IMR-90 (cell line): ENCODE data around the gene PCNX2.

ENCODE experiments used
- BHLHE40 ChIP-seq: fragments of 150-350 bp; IDR thresholded peaks from 2 replicates; pipeline ENCODE4 v1.6.1; 2016; ENCODE audit warnings: mild to moderate bottlenecking, low read depth, low read length
- CEBPB ChIP-seq: IDR thresholded peaks from 2 replicates; pipeline ENCODE4 v1.6.1; 2012; ENCODE audit warnings: low read depth, low read length, improper control_type of control experiment
- CHD1 ChIP-seq: IDR thresholded peaks from 2 replicates; pipeline ENCODE4 v1.6.1; 2012; ENCODE audit warnings: low read depth, low read length, improper control_type of control experiment
- FOS ChIP-seq: fragments of 150-350 bp; IDR thresholded peaks from 2 replicates; pipeline ENCODE4 v1.6.1; 2016; ENCODE audit warnings: low read depth, low read length
- NFE2L2 ChIP-seq: fragments of 150-350 bp; IDR thresholded peaks from 2 replicates; pipeline ENCODE4 v1.6.1; 2016; ENCODE audit warnings: low read depth, mild to moderate bottlenecking, low read length
- POLR2A ChIP-seq: IDR thresholded peaks from 2 replicates; pipeline ENCODE4 v1.6.1; 2012; ENCODE audit warnings: mild to moderate bottlenecking, low read depth, low read length
- RAD21 ChIP-seq: IDR thresholded peaks from 2 replicates; pipeline ENCODE4 v1.6.1; 2012; ENCODE audit warnings: low read length, improper control_type of control experiment
- RFX5 ChIP-seq: IDR thresholded peaks from 2 replicates; pipeline ENCODE4 v1.8.0; 2012; ENCODE audit warnings: low read depth, mild to moderate bottlenecking, low read length, moderate library complexity
- SMC3 ChIP-seq: fragments of 150-350 bp; IDR thresholded peaks from 2 replicates; pipeline ENCODE4 v1.6.1; 2016; ENCODE audit warnings: low read depth, mild to moderate bottlenecking, antibody characterized with exemption, low read length, moderate library complexity
- TF ChIP-seq, protein P1 (sequence below): conservative IDR thresholded peaks from 2 replicates; pipeline ENCODE4 v1.5.1; 2012; ENCODE audit warnings: mild to moderate bottlenecking, low read depth, low read length, improper control_type of control experiment

DNA sequence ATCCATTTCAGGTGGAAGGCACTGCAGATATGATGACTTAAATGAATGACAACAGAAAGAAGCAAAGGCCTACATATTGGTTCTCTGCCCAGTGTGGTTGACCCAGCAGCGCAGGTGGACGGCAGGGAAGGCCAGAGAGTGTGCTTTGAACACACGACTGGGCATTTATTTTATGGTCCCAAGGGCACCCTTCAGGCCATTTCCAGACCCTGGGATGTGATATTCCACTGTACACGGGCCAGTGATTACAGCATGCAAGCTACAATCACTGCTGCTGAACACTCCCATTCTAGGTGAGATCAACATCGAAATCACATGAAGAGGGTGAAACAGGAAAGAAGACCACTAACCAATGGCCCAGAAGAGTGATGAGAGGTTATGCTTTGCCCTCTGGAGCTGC, 33.8 kb downstream of the PCNX2 start:
- TF ChIP-seq, protein P1, sequence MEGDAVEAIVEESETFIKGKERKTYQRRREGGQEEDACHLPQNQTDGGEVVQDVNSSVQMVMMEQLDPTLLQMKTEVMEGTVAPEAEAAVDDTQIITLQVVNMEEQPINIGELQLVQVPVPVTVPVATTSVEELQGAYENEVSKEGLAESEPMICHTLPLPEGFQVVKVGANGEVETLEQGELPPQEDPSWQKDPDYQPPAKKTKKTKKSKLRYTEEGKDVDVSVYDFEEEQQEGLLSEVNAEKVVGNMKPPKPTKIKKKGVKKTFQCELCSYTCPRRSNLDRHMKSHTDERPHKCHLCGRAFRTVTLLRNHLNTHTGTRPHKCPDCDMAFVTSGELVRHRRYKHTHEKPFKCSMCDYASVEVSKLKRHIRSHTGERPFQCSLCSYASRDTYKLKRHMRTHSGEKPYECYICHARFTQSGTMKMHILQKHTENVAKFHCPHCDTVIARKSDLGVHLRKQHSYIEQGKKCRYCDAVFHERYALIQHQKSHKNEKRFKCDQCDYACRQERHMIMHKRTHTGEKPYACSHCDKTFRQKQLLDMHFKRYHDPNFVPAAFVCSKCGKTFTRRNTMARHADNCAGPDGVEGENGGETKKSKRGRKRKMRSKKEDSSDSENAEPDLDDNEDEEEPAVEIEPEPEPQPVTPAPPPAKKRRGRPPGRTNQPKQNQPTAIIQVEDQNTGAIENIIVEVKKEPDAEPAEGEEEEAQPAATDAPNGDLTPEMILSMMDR: no peak
- TF ChIP-seq RAD21 (no peak), POLR2A (no peak), CEBPB (no peak), RFX5 (no peak), BHLHE40 (no peak), NFE2L2 (no peak), CHD1 (no peak), FOS (no peak), SMC3 (no peak)
